ENCODE results near the gene HLA-E. TPM values are rescaled to one million over a fixed set of nuclear protein-coding genes. Genes with fewer than 3 reads are reported as not detected.

HLA-E gene
- total and polyA plus RNA-seq, 2 of the 13 experiments (the other 11 are each of a cell fraction or from before 2014, with no cell fraction given), result 45.2 to 90.4 TPM

GRCh38 chr6:30489081-30490025, at the start of gene HLA-E (continued):
- TF ChIP-seq ZNF781 (CRISPR knock-in tag; IDR thresholded peaks at IDR 0.05; ENCODE audit: borderline replicate concordance, not compliant biosample characterization), result no peak
- TF ChIP-seq ZSCAN22 (CRISPR knock-in tag; IDR thresholded peaks at IDR 0.05), result no peak
- no peak for TF ChIP-seq ZNF552 (CRISPR knock-in tag; IDR thresholded peaks at IDR 0.05; ENCODE audit: borderline replicate concordance)
- TF ChIP-seq NFATC3 (CRISPR knock-in tag; IDR thresholded peaks at IDR 0.05), result no peak
- no peak for TF ChIP-seq GFI1 (CRISPR knock-in tag; IDR thresholded peaks at IDR 0.05; ENCODE audit: borderline replicate concordance)
- TF ChIP-seq IKZF4 (CRISPR knock-in tag; IDR thresholded peaks at IDR 0.05; ENCODE audit: borderline replicate concordance, low read depth, not compliant biosample characterization), result no peak
- TF ChIP-seq DNMT3B (CRISPR knock-in tag; conservative IDR thresholded peaks at IDR 0.05), result no peak
- TF ChIP-seq ZNF17 (CRISPR knock-in tag; IDR thresholded peaks at IDR 0.05), result no peak
- no peak for TF ChIP-seq ZNF713 (CRISPR knock-in tag; IDR thresholded peaks at IDR 0.05)
- no peak for TF ChIP-seq PAF1 (CRISPR knock-in tag; IDR thresholded peaks at IDR 0.05)
- 0 out of 2 replicates have a peak, but pooled peaks have one; percentile 23 for TF ChIP-seq ZNF543 (CRISPR knock-in tag; IDR thresholded peaks at IDR 0.05)
- 0 out of 2 replicates have a peak, but pooled peaks have one; percentile 23 for TF ChIP-seq SALL2 (CRISPR knock-in tag; IDR thresholded peaks at IDR 0.05)
- no peak for TF ChIP-seq SNRNP70 (IDR thresholded peaks at IDR 0.05; ENCODE audit: low read depth, low read length)
- TF ChIP-seq ZBTB7A (CRISPR knock-in tag; IDR thresholded peaks at IDR 0.05), result 0 out of 2 replicates have a peak, but pooled peaks have one; percentile 24
- TF ChIP-seq ZNF160 (CRISPR knock-in tag; IDR thresholded peaks at IDR 0.05), result peak; percentile 21; the same call in 1 of the 2 replicates
- TF ChIP-seq TAF1 (CRISPR knock-in tag; IDR thresholded peaks at IDR 0.05), result peak; percentile 81
- TF ChIP-seq MIER3 (CRISPR knock-in tag; IDR thresholded peaks at IDR 0.05; ENCODE audit: borderline replicate concordance), result peak; percentile 35; the same call in 1 of the 2 replicates
- TF ChIP-seq ZNF670 (CRISPR knock-in tag; IDR thresholded peaks at IDR 0.05; ENCODE audit: borderline replicate concordance), result no peak
- no peak for TF ChIP-seq ZNF749 (CRISPR knock-in tag; IDR thresholded peaks at IDR 0.05; ENCODE audit: borderline replicate concordance)
- TF ChIP-seq ZNF772 (CRISPR knock-in tag; IDR thresholded peaks at IDR 0.05), result peak; percentile 58; the same call in 1 of the 2 replicates
- 0 out of 2 replicates have a peak, but pooled peaks have one; percentile 86 for TF ChIP-seq ZNF598 (CRISPR knock-in tag; IDR thresholded peaks at IDR 0.05; ENCODE audit: borderline replicate concordance)
- TF ChIP-seq NFE2 (CRISPR knock-in tag; IDR thresholded peaks at IDR 0.05), result no peak
- TF ChIP-seq ARID3A (IDR thresholded peaks at IDR 0.05; ENCODE audit: low read depth, low read length), result no peak
- no peak for TF ChIP-seq SATB2 (CRISPR knock-in tag; IDR thresholded peaks at IDR 0.05)
- no peak for TF ChIP-seq ZNF569 (CRISPR knock-in tag; IDR thresholded peaks at IDR 0.05; ENCODE audit: borderline replicate concordance)
- TF ChIP-seq ZNF331 (CRISPR knock-in tag; IDR thresholded peaks at IDR 0.05), result peak; percentile 66; the same call in 1 of the 2 replicates
- TF ChIP-seq ZNF282 (IDR thresholded peaks at IDR 0.05; ENCODE audit: partially characterized antibody), result no peak
- peak; percentile 62; the same call in 1 of the 2 replicates for TF ChIP-seq ERF (CRISPR knock-in tag; IDR thresholded peaks at IDR 0.05)
- TF ChIP-seq ZNF124 (CRISPR knock-in tag; IDR thresholded peaks at IDR 0.05), result no peak
